Spleen (tissue), 11 donors: ENCODE measurements around the gene CLHC1. TPM values are rescaled to one million over a fixed set of nuclear protein-coding genes. Genes with fewer than 3 reads are reported as not detected.
A peak's percentile ranks its signal among the peaks of the same experiment; 100 is the strongest.

Source experiments
- DNase-seq: peaks from one replicate; pipeline ENCODE4 v3.0.0-alpha.2; 2020
- H3K27ac ChIP-seq, 8 donors: fragments of 200-600 bp; sonication (generic) in 7 of 8; 1 replicate in 4 of 8; 2 replicates in 4 of 8; pipeline versions ENCODE4 v1.5.0 to v1.8.0; 2016 to 2021; ENCODE audit warnings: inconsistent platforms in 4 of 8, mild to moderate bottlenecking in 4 of 8, moderate library complexity in 1 of 8
- H3K27me3 ChIP-seq, 7 donors: fragments of 200-600 bp; sonication (generic) in 6 of 7; replicated peaks in 1 of 7; 1 replicate in 4 of 7; 2 replicates in 3 of 7; pipeline versions ENCODE4 v1.5.0 to v1.8.0; 2016 to 2021; ENCODE audit warnings: inconsistent platforms in 3 of 7, mild to moderate bottlenecking in 1 of 7
- H3K36me3 ChIP-seq, 6 donors: fragments of 200-600 bp; sonication (generic) in 5 of 6; 1 replicate in 4 of 6; 2 replicates in 2 of 6; pipeline versions ENCODE4 v1.5.0 to v1.8.0; 2016 to 2021; ENCODE audit warnings: inconsistent platforms in 2 of 6
- H3K4me1 ChIP-seq, 6 donors: fragments of 200-600 bp; sonication (generic) in 5 of 6; 1 replicate in 3 of 6; 2 replicates in 3 of 6; pipeline versions ENCODE4 v1.5.0 to v1.8.0; 2016 to 2021; ENCODE audit warnings: inconsistent platforms in 3 of 6
- H3K4me3 ChIP-seq, 8 donors: fragments of 200-600 bp; sonication (generic) in 7 of 8; 1 replicate in 4 of 8; 2 replicates in 4 of 8; pipeline versions ENCODE4 v1.5.0 to v1.8.0; 2016 to 2021; ENCODE audit warnings: inconsistent platforms in 4 of 8, mild to moderate bottlenecking in 4 of 8, moderate library complexity in 2 of 8
- H3K9me3 ChIP-seq, 8 donors: fragments of 200-600 bp; sonication (generic) in 7 of 8; 1 replicate in 4 of 8; 2 replicates in 4 of 8; pipeline versions ENCODE4 v1.5.0 to v1.8.0; 2016 to 2021; ENCODE audit warnings: inconsistent platforms in 4 of 8
- POLR2A ChIP-seq, 3 donors: fragments of 450-650 bp; IDR thresholded peaks; one replicate each; pipeline ENCODE4 v1.5.1; 2017; ENCODE audit warnings: antibody characterized with exemption in 3 of 3, mild to moderate bottlenecking in 1 of 3
- POLR2AphosphoS5 ChIP-seq, 3 donors: sonication (generic); formaldehyde crosslinking; IDR thresholded peaks; one replicate each; pipeline ENCODE4 v1.5.1; 2017; ENCODE audit warnings: antibody characterized with exemption in 3 of 3
- WGBS, 5 donors: extraction: QIAGEN DNeasy Blood & Tissue Kit in 3 of 5; methylation state at CpG; one replicate each; pipeline versions ENCODE4 v1.1.5 to v1.1.7; 2013 to 2018; 5-methylcytosine and 5-hydroxymethylcytosine counted together
- intact Hi-C: fragments of 100-400 bp; cut with DNase I; formaldehyde crosslinking; loops from one replicate; pipeline ENCODE4 v1.15.0; 2023; ENCODE audit warnings: low total_unique reads
- polyA plus RNA-seq, 3 donors: library from polyadenylated mRNA; stranded (reverse); fragments of 200-250 nt; gene quantifications; one replicate each; pipeline ENCODE4 v1.2.1, GENCODE V29; 2013
- total RNA-seq, 7 donors: library from RNA; depleted of rRNA in 3 of 7; stranded (reverse); fragments of >200 nt in 3 of 7; fragmentation: NEBNext Ultra II Directional in 4 of 7; extraction: Animal tissue kit (Norgen Biotek cat#: 25700) in 4 of 7; gene quantifications; one replicate each; pipeline versions ENCODE4 v1.1.0 to v1.2.1, GENCODE V29; 2016 to 2021
- TF ChIP-seq, protein P1 (sequence below), 11 experiments: fragments of 200-600 bp in 7 of 11; fragments of 450-650 bp in 4 of 11; sonication (generic) in 4 of 11; IDR thresholded peaks in 8 of 11; conservative IDR thresholded peaks in 3 of 11; 1 replicate in 7 of 11; 2 replicates in 4 of 11; pipeline versions ENCODE4 v1.4.0 to v1.8.0; 2016 to 2021; ENCODE audit warnings: antibody characterized with exemption in 11 of 11, inconsistent platforms in 4 of 11, mild to moderate bottlenecking in 1 of 11
- donor health status: healthy with polysubstance abuse.
- donor health status: DM: no; HTN: no; CAD: no; lungs with moderate emphysema.
- donor health status: DM: no; HTN: no; CAD: no.
- donor health status: Bipolar disorder and iron deficiency.
- donor health status: healthy.
- donor health status: DM: no; HTN: no; CAD: no.
- donor health status: DM: yes; HTN: yes; CAD: no.

CLHC1 gene
- total and polyA plus RNA-seq, 10 donors = 5.2 to 34.7 (median 11.4) TPM

GRCh38 chr2:55156326-55156725 lies 75.8 kb downstream of the CLHC1 start:
- Histone ChIP-seq H3K9me3 (no peaks in the 10 kb centered on the region), H3K27ac (peak overlapping the region in 6 of 8 donors; percentile 20 to 80 (median 74)), H3K4me3 (no peak overlapping the region), H3K4me1 (peaks cover 16 to 92% (median 68%) of the 10 kb centered on the region in 6 donors), H3K36me3 (no peaks in the 10 kb centered on the region), H3K27me3 (no peaks in the 10 kb centered on the region)
- 62 to 81% (median 69%) methylated on average over 2 of the region's 2 CpGs for WGBS, 5 donors
- DNase-seq = no peak
- TF ChIP-seq POLR2A (IDR thresholded peaks at IDR 0.05) (no peak), POLR2AphosphoS5 (IDR thresholded peaks at IDR 0.05) (no peak)
- TF ChIP-seq, protein P1, sequence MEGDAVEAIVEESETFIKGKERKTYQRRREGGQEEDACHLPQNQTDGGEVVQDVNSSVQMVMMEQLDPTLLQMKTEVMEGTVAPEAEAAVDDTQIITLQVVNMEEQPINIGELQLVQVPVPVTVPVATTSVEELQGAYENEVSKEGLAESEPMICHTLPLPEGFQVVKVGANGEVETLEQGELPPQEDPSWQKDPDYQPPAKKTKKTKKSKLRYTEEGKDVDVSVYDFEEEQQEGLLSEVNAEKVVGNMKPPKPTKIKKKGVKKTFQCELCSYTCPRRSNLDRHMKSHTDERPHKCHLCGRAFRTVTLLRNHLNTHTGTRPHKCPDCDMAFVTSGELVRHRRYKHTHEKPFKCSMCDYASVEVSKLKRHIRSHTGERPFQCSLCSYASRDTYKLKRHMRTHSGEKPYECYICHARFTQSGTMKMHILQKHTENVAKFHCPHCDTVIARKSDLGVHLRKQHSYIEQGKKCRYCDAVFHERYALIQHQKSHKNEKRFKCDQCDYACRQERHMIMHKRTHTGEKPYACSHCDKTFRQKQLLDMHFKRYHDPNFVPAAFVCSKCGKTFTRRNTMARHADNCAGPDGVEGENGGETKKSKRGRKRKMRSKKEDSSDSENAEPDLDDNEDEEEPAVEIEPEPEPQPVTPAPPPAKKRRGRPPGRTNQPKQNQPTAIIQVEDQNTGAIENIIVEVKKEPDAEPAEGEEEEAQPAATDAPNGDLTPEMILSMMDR (IDR thresholded peaks at IDR 0.05 in 8 of 11, conservative IDR thresholded peaks at IDR 0.05 in 3 of 11) = no peak
- intact Hi-C loops = no loop called here

- H3K9me3 ChIP-seq = no peaks in the 10 kb centered on the region
- H3K27ac ChIP-seq = peak overlapping the region in 4 of 8 donors; percentile 20 to 80 (median 78)
- H3K27me3 ChIP-seq = no peaks in the 10 kb centered on the region
- TF ChIP-seq POLR2A (IDR thresholded peaks at IDR 0.05) (no peak), POLR2AphosphoS5 (IDR thresholded peaks at IDR 0.05) (no peak)
- TF ChIP-seq, protein P1 (IDR thresholded peaks at IDR 0.05 in 8 of 11, conservative IDR thresholded peaks at IDR 0.05 in 3 of 11) = no peak
- H3K4me1 ChIP-seq = peaks cover 16 to 92% (median 68%) of the 10 kb centered on the region in 6 donors
- DNase-seq = no peak
- no peaks in the 10 kb centered on the region for H3K36me3 ChIP-seq
- no peak overlapping the region for H3K4me3 ChIP-seq
- 77 to 94% (median 88%) methylated on average over 1 of the region's 1 CpG for WGBS, 5 donors
- intact Hi-C loops = no loop called here
Measured at GRCh38 chr2:55155764-55156281, 76.3 kb downstream of the CLHC1 start.

DNA sequence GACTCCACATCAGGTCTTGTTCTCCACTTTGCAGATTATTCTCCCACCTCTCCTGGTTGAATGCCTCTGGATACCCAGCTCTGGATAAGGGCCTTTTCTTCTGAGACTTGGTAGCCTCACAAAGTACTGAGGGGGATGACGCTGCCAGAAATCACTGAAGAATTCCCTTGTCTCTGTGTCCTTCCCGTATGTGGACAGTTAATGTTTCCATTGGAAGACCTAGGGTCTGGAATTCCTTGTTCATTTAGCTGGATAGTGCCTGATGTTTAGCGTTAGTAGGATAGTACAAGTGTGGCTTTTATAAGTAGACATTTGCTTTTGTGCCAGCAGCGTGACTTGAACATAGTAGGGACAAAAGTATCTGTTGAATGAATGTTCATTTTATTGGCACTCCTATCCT lies 76.9 kb downstream of the CLHC1 start:
- 83 to 94% (median 89%) methylated on average over 4 of the region's 4 CpGs for WGBS, 5 donors
- intact Hi-C loops = no loop called here
- peak overlapping the region in 1 of 8 donors; percentile 0 for H3K27ac ChIP-seq
- no peak overlapping the region for H3K4me3 ChIP-seq
- TF ChIP-seq POLR2A (IDR thresholded peaks at IDR 0.05) = no peak
- TF ChIP-seq, protein P1 (IDR thresholded peaks at IDR 0.05 in 8 of 11, conservative IDR thresholded peaks at IDR 0.05 in 3 of 11) = no peak
- no peak for TF ChIP-seq POLR2AphosphoS5 (IDR thresholded peaks at IDR 0.05)
- peaks cover 16 to 92% (median 70%) of the 10 kb centered on the region in 6 donors for H3K4me1 ChIP-seq
- DNase-seq = no peak
- H3K27me3 ChIP-seq = no peaks in the 10 kb centered on the region
- H3K9me3 ChIP-seq = no peaks in the 10 kb centered on the region
- H3K36me3 ChIP-seq = no peaks in the 10 kb centered on the region

GRCh38 chr2:55154525-55155030 lies 77.5 kb downstream of the CLHC1 start:
- WGBS, 5 donors = 87 to 93% (median 89%) methylated on average over 3 of the region's 3 CpGs
- peaks cover 16 to 91% (median 65%) of the 10 kb centered on the region in 6 donors for H3K4me1 ChIP-seq
- intact Hi-C loops = no loop called here
- no peaks in the 10 kb centered on the region for H3K9me3 ChIP-seq
- peak overlapping the region in 3 of 8 donors; percentile 0 to 74 (median 74) for H3K27ac ChIP-seq
- no peaks in the 10 kb centered on the region for H3K36me3 ChIP-seq
- DNase-seq = no peak
- H3K27me3 ChIP-seq = no peaks in the 10 kb centered on the region
- no peak for TF ChIP-seq POLR2AphosphoS5 (IDR thresholded peaks at IDR 0.05)
- TF ChIP-seq POLR2A (IDR thresholded peaks at IDR 0.05) = no peak
- TF ChIP-seq, protein P1 (IDR thresholded peaks at IDR 0.05 in 8 of 11, conservative IDR thresholded peaks at IDR 0.05 in 3 of 11) = no peak
- no peak overlapping the region for H3K4me3 ChIP-seq
